HepG2 (cell line): ENCODE data around the gene CNRIP1. TPM values are rescaled to one million over a fixed set of nuclear protein-coding genes. Genes with fewer than 3 reads are reported as not detected.

Experiments
- CAMTA2 ChIP-seq: sonication (generic); formaldehyde crosslinking; IDR thresholded peaks from 2 replicates; pipeline ENCODE4 v1.4.0; 2020; ENCODE audit warnings: mild to moderate bottlenecking, missing genetic modification reagents, borderline replicate concordance
- GATA4 ChIP-seq: sonication (generic); IDR thresholded peaks from 2 replicates; pipeline ENCODE4 v1.6.1; 2016; ENCODE audit warnings: antibody characterized with exemption, low read depth, borderline replicate concordance
- HNF4A ChIP-seq: sonication (generic); formaldehyde crosslinking; IDR thresholded peaks from 2 replicates; pipeline ENCODE4 v1.4.0; 2020; ENCODE audit warnings: missing genetic modification reagents
- IRX3 ChIP-seq: sonication (generic); formaldehyde crosslinking; IDR thresholded peaks from 2 replicates; pipeline ENCODE4 v1.8.1; 2023; ENCODE audit warnings: mild to moderate bottlenecking, low read depth, missing genetic modification reagents, borderline replicate concordance
- KLF13 ChIP-seq: sonication (generic); formaldehyde crosslinking; IDR thresholded peaks from 2 replicates; pipeline ENCODE4 v1.4.0; 2020; ENCODE audit warnings: mild to moderate bottlenecking, missing genetic modification reagents
- KLF15 ChIP-seq: sonication (generic); formaldehyde crosslinking; IDR thresholded peaks from 2 replicates; pipeline ENCODE4 v1.8.1; 2023; ENCODE audit warnings: borderline replicate concordance, mild to moderate bottlenecking, inconsistent platforms, missing genetic modification reagents, mixed read lengths
- KMT2A ChIP-seq: sonication (generic); formaldehyde crosslinking; IDR thresholded peaks from 2 replicates; pipeline ENCODE4 v1.4.0; 2020; ENCODE audit warnings: missing genetic modification reagents
- MAFF ChIP-seq: IDR thresholded peaks from 2 replicates; pipeline ENCODE4 v1.6.1; 2011; ENCODE audit warnings: low read depth, low read length, improper control_type of control experiment
- MYNN ChIP-seq: sonication (generic); formaldehyde crosslinking; IDR thresholded peaks from 2 replicates; pipeline ENCODE4 v1.4.0; 2020; ENCODE audit warnings: mild to moderate bottlenecking, low read depth, missing genetic modification reagents
- NCOA2 ChIP-seq: sonication (generic); formaldehyde crosslinking; IDR thresholded peaks from 2 replicates; pipeline ENCODE4 v1.8.0; 2022; ENCODE audit warnings: inconsistent platforms
- ONECUT2 ChIP-seq: sonication (generic); formaldehyde crosslinking; IDR thresholded peaks from 2 replicates; pipeline ENCODE4 v1.4.0; 2020; ENCODE audit warnings: missing genetic modification reagents
- POLR2G ChIP-seq: fragments of 200-400 bp; formaldehyde crosslinking; IDR thresholded peaks from 2 replicates; pipeline ENCODE4 v1.6.1; 2018; ENCODE audit warnings: mild to moderate bottlenecking, low read depth, low read length, moderate library complexity
- SRF ChIP-seq: IDR thresholded peaks from 2 replicates; pipeline ENCODE4 v1.6.1; 2011; ENCODE audit warnings: mild to moderate bottlenecking, low read depth, low read length, moderate library complexity
- ZBTB7A ChIP-seq: sonication (generic); formaldehyde crosslinking; IDR thresholded peaks from 2 replicates; pipeline ENCODE4 v1.8.0; 2022; ENCODE audit warnings: mild to moderate bottlenecking, missing genetic modification reagents
- ZFP41 ChIP-seq: sonication (generic); formaldehyde crosslinking; IDR thresholded peaks from 2 replicates; pipeline ENCODE4 v1.4.0; 2020; ENCODE audit warnings: mild to moderate bottlenecking, missing genetic modification reagents, borderline replicate concordance
- ZNF20 ChIP-seq: sonication (generic); formaldehyde crosslinking; IDR thresholded peaks from 2 replicates; pipeline ENCODE4 v1.4.0; 2020; ENCODE audit warnings: mild to moderate bottlenecking, moderate library complexity, missing genetic modification reagents
- ZNF605 ChIP-seq: sonication (generic); formaldehyde crosslinking; IDR thresholded peaks from 2 replicates; pipeline ENCODE4 v1.8.0; 2022; ENCODE audit warnings: mild to moderate bottlenecking, missing genetic modification reagents
- ZNF83 ChIP-seq: sonication (generic); formaldehyde crosslinking; IDR thresholded peaks from 2 replicates; pipeline ENCODE4 v1.4.0; 2020; ENCODE audit warnings: missing genetic modification reagents, mild to moderate bottlenecking, borderline replicate concordance
- polyA plus RNA-seq, 8 experiments: library from polyadenylated mRNA; depleted of rRNA in 3 of 8; stranded (reverse) in 7 of 8; unstranded in 1 of 8; fragments of >200 nt; fragmentation: Illumina TruSeq in 4 of 8; extraction: Trizol in 4 of 8; gene quantifications; 2 replicates each; pipeline versions ENCODE4 v1.2.1 to v1.2.3, GENCODE V29; 2011 to 2016; ENCODE audit warnings: low read depth in 4 of 8, missing spikeins in 1 of 8, mixed read lengths in 1 of 8; ENCODE audit not compliant: insufficient read depth in 1 of 8
- total RNA-seq, 5 experiments: library from RNA; depleted of rRNA; stranded (reverse); fragments of >200 nt; fragmentation: Illumina TruSeq; extraction: Trizol; gene quantifications; 2 replicates each; pipeline ENCODE4 v1.2.3, GENCODE V29; 2016; ENCODE audit warnings: low read depth in 1 of 5
- TF ChIP-seq, protein P1 (sequence below): sonication (generic); formaldehyde crosslinking; IDR thresholded peaks from 2 replicates; pipeline ENCODE4 v1.5.0; 2020; ENCODE audit warnings: missing genetic modification reagents
- TF ChIP-seq, protein P2 (sequence below): sonication (generic); formaldehyde crosslinking; IDR thresholded peaks from 2 replicates; pipeline ENCODE4 v1.8.0; 2022; ENCODE audit warnings: mild to moderate bottlenecking, missing genetic modification reagents
- TF ChIP-seq, protein P3 (sequence below): sonication (generic); formaldehyde crosslinking; IDR thresholded peaks from 2 replicates; pipeline ENCODE4 v1.4.0; 2020; ENCODE audit warnings: mild to moderate bottlenecking, low read depth, missing genetic modification reagents
- TF ChIP-seq, protein P4 (sequence below): sonication (generic); formaldehyde crosslinking; IDR thresholded peaks from 2 replicates; pipeline ENCODE4 v1.4.0; 2020; ENCODE audit warnings: missing genetic modification reagents
- TF ChIP-seq, protein P5 (sequence below): fragments of 450-650 bp; IDR thresholded peaks from 2 replicates; pipeline ENCODE4 v1.6.1; 2016

CNRIP1 gene
- total and polyA plus RNA-seq, 2 of the 13 experiments (the other 11 are each of a cell fraction or from before 2014, with no cell fraction given), result not detected

DNA sequence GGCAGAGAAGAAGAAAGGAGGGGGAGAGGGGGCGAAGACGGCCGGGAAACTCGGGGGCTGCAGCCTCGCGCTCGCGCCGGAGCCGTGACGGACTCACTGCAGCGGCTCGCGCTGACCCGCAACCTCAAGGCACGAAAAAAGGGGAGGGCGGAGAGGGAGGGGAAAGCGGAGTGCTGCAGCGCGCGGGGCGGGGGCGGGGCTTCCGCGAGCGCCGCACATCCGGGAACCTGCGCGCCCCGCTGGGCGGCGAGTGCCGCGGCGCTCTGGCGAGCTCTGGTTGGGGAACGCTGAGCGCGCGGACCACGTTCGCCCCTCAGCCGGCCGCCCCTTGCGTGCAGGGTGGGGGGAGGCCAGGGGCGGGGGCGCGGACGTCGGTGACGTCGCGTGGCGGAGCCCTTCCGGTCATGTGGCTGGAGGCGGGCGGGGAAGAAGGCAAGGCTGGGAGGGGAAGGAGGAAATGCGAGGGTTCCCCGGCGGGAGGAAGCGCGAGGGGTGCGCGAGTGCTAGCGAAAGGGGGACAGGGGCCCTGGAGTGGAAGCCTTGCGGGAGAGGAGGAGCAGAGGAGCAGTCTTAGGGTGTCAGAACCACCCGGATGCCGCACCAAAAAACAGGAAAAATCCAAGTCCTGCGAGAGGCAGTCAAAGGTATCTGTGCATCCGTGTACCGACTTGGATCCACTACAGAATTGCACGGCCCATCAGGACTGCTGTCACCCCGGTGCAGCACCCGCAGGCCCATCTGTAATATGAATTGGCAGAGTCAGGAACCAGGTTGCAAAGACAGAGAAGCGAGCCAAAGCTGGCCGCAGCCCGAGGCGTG lies 67.1 kb downstream of the CNRIP1 start, which contains the start of gene PPP3R1 (continued):
- TF ChIP-seq, protein P1, sequence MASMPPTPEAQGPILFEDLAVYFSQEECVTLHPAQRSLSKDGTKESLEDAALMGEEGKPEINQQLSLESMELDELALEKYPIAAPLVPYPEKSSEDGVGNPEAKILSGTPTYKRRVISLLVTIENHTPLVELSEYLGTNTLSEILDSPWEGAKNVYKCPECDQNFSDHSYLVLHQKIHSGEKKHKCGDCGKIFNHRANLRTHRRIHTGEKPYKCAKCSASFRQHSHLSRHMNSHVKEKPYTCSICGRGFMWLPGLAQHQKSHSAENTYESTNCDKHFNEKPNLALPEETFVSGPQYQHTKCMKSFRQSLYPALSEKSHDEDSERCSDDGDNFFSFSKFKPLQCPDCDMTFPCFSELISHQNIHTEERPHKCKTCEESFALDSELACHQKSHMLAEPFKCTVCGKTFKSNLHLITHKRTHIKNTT, result no peak
- no peak for TF ChIP-seq KLF13 (CRISPR knock-in tag)
- peak; percentile 87 for TF ChIP-seq ZFP41 (CRISPR knock-in tag)
- peak; percentile 97 for TF ChIP-seq KMT2A (CRISPR knock-in tag)
- TF ChIP-seq ZNF83 (CRISPR knock-in tag), result peak; percentile 82; the same call in 1 of the 2 replicates
- 0 out of 2 replicates have a peak, but pooled peaks have one; percentile 43 for TF ChIP-seq ONECUT2
- TF ChIP-seq, protein P2, sequence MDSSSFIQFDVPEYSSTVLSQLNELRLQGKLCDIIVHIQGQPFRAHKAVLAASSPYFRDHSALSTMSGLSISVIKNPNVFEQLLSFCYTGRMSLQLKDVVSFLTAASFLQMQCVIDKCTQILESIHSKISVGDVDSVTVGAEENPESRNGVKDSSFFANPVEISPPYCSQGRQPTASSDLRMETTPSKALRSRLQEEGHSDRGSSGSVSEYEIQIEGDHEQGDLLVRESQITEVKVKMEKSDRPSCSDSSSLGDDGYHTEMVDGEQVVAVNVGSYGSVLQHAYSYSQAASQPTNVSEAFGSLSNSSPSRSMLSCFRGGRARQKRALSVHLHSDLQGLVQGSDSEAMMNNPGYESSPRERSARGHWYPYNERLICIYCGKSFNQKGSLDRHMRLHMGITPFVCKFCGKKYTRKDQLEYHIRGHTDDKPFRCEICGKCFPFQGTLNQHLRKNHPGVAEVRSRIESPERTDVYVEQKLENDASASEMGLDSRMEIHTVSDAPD (CRISPR knock-in tag), result no peak
- peak; percentile 55; the same call in 1 of the 2 replicates for TF ChIP-seq CAMTA2 (CRISPR knock-in tag)
- TF ChIP-seq, protein P3, sequence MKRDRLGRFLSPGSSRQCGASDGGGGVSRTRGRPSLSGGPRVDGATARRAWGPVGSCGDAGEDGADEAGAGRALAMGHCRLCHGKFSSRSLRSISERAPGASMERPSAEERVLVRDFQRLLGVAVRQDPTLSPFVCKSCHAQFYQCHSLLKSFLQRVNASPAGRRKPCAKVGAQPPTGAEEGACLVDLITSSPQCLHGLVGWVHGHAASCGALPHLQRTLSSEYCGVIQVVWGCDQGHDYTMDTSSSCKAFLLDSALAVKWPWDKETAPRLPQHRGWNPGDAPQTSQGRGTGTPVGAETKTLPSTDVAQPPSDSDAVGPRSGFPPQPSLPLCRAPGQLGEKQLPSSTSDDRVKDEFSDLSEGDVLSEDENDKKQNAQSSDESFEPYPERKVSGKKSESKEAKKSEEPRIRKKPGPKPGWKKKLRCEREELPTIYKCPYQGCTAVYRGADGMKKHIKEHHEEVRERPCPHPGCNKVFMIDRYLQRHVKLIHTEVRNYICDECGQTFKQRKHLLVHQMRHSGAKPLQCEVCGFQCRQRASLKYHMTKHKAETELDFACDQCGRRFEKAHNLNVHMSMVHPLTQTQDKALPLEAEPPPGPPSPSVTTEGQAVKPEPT (CRISPR knock-in tag), result 0 out of 2 replicates have a peak, but pooled peaks have one; percentile 53
- TF ChIP-seq NCOA2 (CRISPR knock-in tag), result peak; percentile 11; the same call in 1 of the 2 replicates
- TF ChIP-seq SRF, result no peak
- peak; percentile 81 for TF ChIP-seq GATA4
- no peak for TF ChIP-seq MYNN
- peak; percentile 49; the same call in 1 of the 2 replicates for TF ChIP-seq ZNF605
- peak; percentile 96 for TF ChIP-seq POLR2G
- no peak for TF ChIP-seq MAFF
- TF ChIP-seq, protein P4, sequence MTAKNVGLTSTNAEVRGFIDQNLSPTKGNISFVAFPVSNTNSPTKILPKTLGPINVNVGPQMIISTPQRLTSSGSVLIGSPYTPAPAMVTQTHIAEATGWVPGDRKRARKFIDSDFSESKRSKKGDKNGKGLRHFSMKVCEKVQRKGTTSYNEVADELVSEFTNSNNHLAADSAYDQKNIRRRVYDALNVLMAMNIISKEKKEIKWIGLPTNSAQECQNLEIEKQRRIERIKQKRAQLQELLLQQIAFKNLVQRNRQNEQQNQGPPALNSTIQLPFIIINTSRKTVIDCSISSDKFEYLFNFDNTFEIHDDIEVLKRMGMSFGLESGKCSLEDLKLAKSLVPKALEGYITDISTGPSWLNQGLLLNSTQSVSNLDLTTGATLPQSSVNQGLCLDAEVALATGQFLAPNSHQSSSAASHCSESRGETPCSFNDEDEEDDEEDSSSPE (CRISPR knock-in tag), result peak; percentile 93
- TF ChIP-seq HNF4A (CRISPR knock-in tag), result no peak
- TF ChIP-seq KLF15 (CRISPR knock-in tag), result peak; percentile 67; the same call in 1 of the 2 replicates
- TF ChIP-seq IRX3, result no peak
- TF ChIP-seq, protein P5, sequence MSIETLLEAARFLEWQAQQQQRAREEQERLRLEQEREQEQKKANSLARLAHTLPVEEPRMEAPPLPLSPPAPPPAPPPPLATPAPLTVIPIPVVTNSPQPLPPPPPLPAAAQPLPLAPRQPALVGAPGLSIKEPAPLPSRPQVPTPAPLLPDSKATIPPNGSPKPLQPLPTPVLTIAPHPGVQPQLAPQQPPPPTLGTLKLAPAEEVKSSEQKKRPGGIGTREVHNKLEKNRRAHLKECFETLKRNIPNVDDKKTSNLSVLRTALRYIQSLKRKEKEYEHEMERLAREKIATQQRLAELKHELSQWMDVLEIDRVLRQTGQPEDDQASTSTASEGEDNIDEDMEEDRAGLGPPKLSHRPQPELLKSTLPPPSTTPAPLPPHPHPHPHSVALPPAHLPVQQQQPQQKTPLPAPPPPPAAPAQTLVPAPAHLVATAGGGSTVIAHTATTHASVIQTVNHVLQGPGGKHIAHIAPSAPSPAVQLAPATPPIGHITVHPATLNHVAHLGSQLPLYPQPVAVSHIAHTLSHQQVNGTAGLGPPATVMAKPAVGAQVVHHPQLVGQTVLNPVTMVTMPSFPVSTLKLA, result peak; percentile 45
- 0 out of 2 replicates have a peak, but pooled peaks have one; percentile 75 for TF ChIP-seq ZNF20
- peak; percentile 77 for TF ChIP-seq ZBTB7A (CRISPR knock-in tag)
